HEK293 (cell line): ENCODE results near the gene USP35.

Experiments used
- CTCF ChIA-PET: fragments of 350-600 bp; formaldehyde crosslinking; extraction: SDS; loops from one replicate; lab custom pipeline; 2021; ENCODE audit warnings: antibody characterized with exemption; lab: Yijun Ruan, JAX
- POLR2A ChIA-PET: fragments of 300-600 bp; formaldehyde crosslinking; extraction: SDS; loops from one replicate; lab custom pipeline; 2020; ENCODE audit warnings: antibody characterized with exemption, inconsistent platforms; lab: Yijun Ruan, JAX
- H3K27ac ChIP-seq: fragments of 200-500 bp; sonication (Bioruptor generic); 2 replicates; pipeline ENCODE4 v1.5.1; 2014; ENCODE audit warnings: low read depth, low read length, control low read depth, inconsistent platforms; ENCODE audit errors: extremely low read depth
- H3K36me3 ChIP-seq, 2 experiments: fragments of 200-500 bp in 1 of 2; sonication (Bioruptor generic) in 1 of 2; 1 replicate in 1 of 2; 2 replicates in 1 of 2; pipeline ENCODE4 v1.5.1; 2014 to 2017; ENCODE audit warnings: inconsistent platforms in 2 of 2, low read length in 2 of 2; ENCODE audit not compliant: control insufficient read depth in 2 of 2, insufficient read depth in 1 of 2
- H3K4me1 ChIP-seq: fragments of 200-500 bp; sonication (Bioruptor generic); 2 replicates; pipeline ENCODE4 v1.5.1; 2014; ENCODE audit warnings: mild to moderate bottlenecking, low read length, inconsistent platforms; ENCODE audit not compliant: control insufficient read depth, insufficient read depth
- H3K4me3 ChIP-seq: 2 replicates; pipeline ENCODE4 v1.5.1; 2011; ENCODE audit warnings: low read depth, mild to moderate bottlenecking, control low read depth, low read length, moderate library complexity
- H3K9me3 ChIP-seq: fragments of 200-500 bp; sonication (Bioruptor generic); 2 replicates; pipeline ENCODE4 v1.5.1; 2014; ENCODE audit warnings: low read depth, low read length, inconsistent platforms; ENCODE audit not compliant: control insufficient read depth, insufficient read depth
- GLI4 ChIP-seq: fragments of 450-650 bp; formaldehyde crosslinking; IDR thresholded peaks from 2 replicates; pipeline ENCODE4 v1.5.1; 2016; ENCODE audit warnings: missing biosample characterization, missing genetic modification characterization
- GLIS2 ChIP-seq: fragments of 450-650 bp; formaldehyde crosslinking; IDR thresholded peaks from 2 replicates; pipeline ENCODE4 v1.5.1; 2016; ENCODE audit warnings: missing biosample characterization, missing genetic modification characterization
- KLF1 ChIP-seq: fragments of 450-650 bp; formaldehyde crosslinking; IDR thresholded peaks from 2 replicates; pipeline ENCODE4 v1.5.1; 2016; ENCODE audit warnings: missing biosample characterization, missing genetic modification characterization
- PRDM4 ChIP-seq: fragments of 450-650 bp; formaldehyde crosslinking; IDR thresholded peaks from 2 replicates; pipeline ENCODE4 v1.5.1; 2017; ENCODE audit warnings: missing biosample characterization, missing genetic modification characterization
- REST ChIP-seq: fragments of 450-650 bp; formaldehyde crosslinking; IDR thresholded peaks from 2 replicates; pipeline ENCODE4 v1.5.1; 2016; ENCODE audit warnings: missing biosample characterization, missing genetic modification characterization
- ZFP37 ChIP-seq: fragments of 450-650 bp; formaldehyde crosslinking; IDR thresholded peaks from 2 replicates; pipeline ENCODE4 v1.5.1; 2016; ENCODE audit warnings: missing biosample characterization, missing genetic modification characterization
- ZIC2 ChIP-seq: fragments of 450-650 bp; formaldehyde crosslinking; IDR thresholded peaks from 2 replicates; pipeline ENCODE4 v1.5.1; 2016; ENCODE audit warnings: missing biosample characterization, missing genetic modification characterization
- ZNF132 ChIP-seq: fragments of 450-650 bp; formaldehyde crosslinking; IDR thresholded peaks from 2 replicates; pipeline ENCODE4 v1.5.1; 2017; ENCODE audit warnings: missing biosample characterization, missing genetic modification characterization, borderline replicate concordance
- ZNF140 ChIP-seq: fragments of 450-650 bp; formaldehyde crosslinking; IDR thresholded peaks from 2 replicates; pipeline ENCODE4 v1.5.1; 2016; ENCODE audit warnings: missing biosample characterization, missing genetic modification characterization
- ZNF24 ChIP-seq: fragments of 450-650 bp; formaldehyde crosslinking; IDR thresholded peaks from 2 replicates; pipeline ENCODE4 v1.5.1; 2016; ENCODE audit warnings: missing biosample characterization, missing genetic modification characterization
- ZNF324 ChIP-seq: fragments of 450-650 bp; formaldehyde crosslinking; IDR thresholded peaks from 2 replicates; pipeline ENCODE4 v1.5.1; 2016; ENCODE audit warnings: missing biosample characterization, missing genetic modification characterization
- ZNF544 ChIP-seq: fragments of 450-650 bp; formaldehyde crosslinking; IDR thresholded peaks from 2 replicates; pipeline ENCODE4 v1.5.0; 2017; ENCODE audit warnings: missing biosample characterization, missing genetic modification characterization
- ZNF549 ChIP-seq: fragments of 450-650 bp; IDR thresholded peaks from 2 replicates; pipeline ENCODE4 v1.5.1; 2018; ENCODE audit warnings: missing biosample characterization, missing genetic modification characterization, mild to moderate bottlenecking, inconsistent platforms, moderate library complexity
- ZNF600 ChIP-seq: fragments of 450-650 bp; formaldehyde crosslinking; IDR thresholded peaks from 2 replicates; pipeline ENCODE4 v1.5.1; 2016; ENCODE audit warnings: missing biosample characterization, missing genetic modification characterization
- ZNF654 ChIP-seq: fragments of 450-650 bp; formaldehyde crosslinking; IDR thresholded peaks from 2 replicates; pipeline ENCODE4 v1.5.1; 2016; ENCODE audit warnings: low read depth, missing biosample characterization, missing genetic modification characterization
- ZNF658 ChIP-seq: fragments of 450-650 bp; formaldehyde crosslinking; IDR thresholded peaks from 2 replicates; pipeline ENCODE4; 2016; ENCODE audit warnings: missing biosample characterization, missing genetic modification characterization
- ZNF692 ChIP-seq: fragments of 450-650 bp; formaldehyde crosslinking; IDR thresholded peaks from 2 replicates; pipeline ENCODE4 v1.5.1; 2016; ENCODE audit warnings: missing biosample characterization, missing genetic modification characterization
- ZNF785 ChIP-seq: fragments of 450-650 bp; formaldehyde crosslinking; IDR thresholded peaks from 2 replicates; pipeline ENCODE4 v1.5.1; 2016; ENCODE audit warnings: missing biosample characterization, missing genetic modification characterization
- ZNF792 ChIP-seq: fragments of 450-650 bp; formaldehyde crosslinking; IDR thresholded peaks from 2 replicates; pipeline ENCODE4 v1.5.1; 2016; ENCODE audit warnings: missing biosample characterization, missing genetic modification characterization
- ZNF843 ChIP-seq: fragments of 450-650 bp; formaldehyde crosslinking; IDR thresholded peaks from 2 replicates; pipeline ENCODE4 v1.5.1; 2016; ENCODE audit warnings: missing biosample characterization, missing genetic modification characterization
- ZSCAN18 ChIP-seq: fragments of 450-650 bp; formaldehyde crosslinking; IDR thresholded peaks from 2 replicates; pipeline ENCODE4 v1.5.1; 2016; ENCODE audit warnings: missing biosample characterization, missing genetic modification characterization
- ZSCAN4 ChIP-seq: fragments of 450-650 bp; formaldehyde crosslinking; IDR thresholded peaks from 2 replicates; pipeline ENCODE4 v1.5.1; 2017; ENCODE audit warnings: missing biosample characterization, missing genetic modification characterization

The USP35 gene

GRCh38 chr11:78197816-78198215, 9.1 kb downstream of the USP35 start:
- no peaks in the 10 kb centered on the region for H3K4me1 ChIP-seq
- H3K27ac ChIP-seq: no peak overlapping the region
- no peaks in the 10 kb centered on the region for H3K9me3 ChIP-seq
- no peak for TF ChIP-seq ZNF549 (tag by site-specific recombination)
- TF ChIP-seq ZNF544: no peak
- TF ChIP-seq ZNF600 (tag by site-specific recombination): 0 out of 2 replicates have a peak, but pooled peaks have one; percentile 21
- POLR2A ChIA-PET: no interaction called here
- H3K36me3 ChIP-seq: peaks cover 0 to 46% of the 10 kb centered on the region in 2 experiments; a peak in 1 of 3 replicates
- CTCF ChIA-PET: no interaction called here
- H3K4me3 ChIP-seq: no peak overlapping the region

- H3K36me3 ChIP-seq: peaks cover 0 to 50% of the 10 kb centered on the region in 2 experiments; a peak in 1 of 3 replicates
- H3K4me1 ChIP-seq: no peaks in the 10 kb centered on the region
- no peak overlapping the region for H3K27ac ChIP-seq
- ChIA-PET POLR2A (no interaction called here), CTCF (no interaction called here)
- no peaks in the 10 kb centered on the region for H3K9me3 ChIP-seq
- no peak overlapping the region for H3K4me3 ChIP-seq
- TF ChIP-seq ZNF658 (tag by site-specific recombination): no peak
- TF ChIP-seq ZFP37 (tag by site-specific recombination): no peak
- TF ChIP-seq KLF1 (tag by site-specific recombination): no peak
- no peak for TF ChIP-seq ZNF140
- no peak for TF ChIP-seq ZNF692
- TF ChIP-seq ZNF324 (tag by site-specific recombination): no peak
- TF ChIP-seq ZSCAN18 (tag by site-specific recombination): no peak
- TF ChIP-seq, all 188 proteins: peak for 0
Measured at GRCh38 chr11:78199015-78199652, 10.4 kb downstream of the USP35 start.

GRCh38 chr11:78199653-78200015, 10.9 kb downstream of the USP35 start:
- H3K4me1 ChIP-seq: no peaks in the 10 kb centered on the region
- H3K4me3 ChIP-seq: no peak overlapping the region
- POLR2A ChIA-PET: no interaction called here
- no peak overlapping the region for H3K27ac ChIP-seq
- CTCF ChIA-PET: interaction anchor here (0.6 kb wide), 1 partner anchor 588 kb away, joined by 4 read pairs; no protein-coding TSS in a partner anchor
- TF ChIP-seq ZNF658 (tag by site-specific recombination) (no peak), ZNF843 (tag by site-specific recombination) (no peak), PRDM4 (tag by site-specific recombination) (no peak), ZNF132 (no peak), GLI4 (tag by site-specific recombination) (no peak), REST (tag by site-specific recombination) (no peak), ZNF654 (no peak), ZNF24 (tag by site-specific recombination) (no peak), ZIC2 (tag by site-specific recombination) (no peak), ZNF785 (tag by site-specific recombination) (no peak), GLIS2 (tag by site-specific recombination) (no peak), ZSCAN4 (tag by site-specific recombination) (no peak), ZNF792 (tag by site-specific recombination) (no peak)
- no peaks in the 10 kb centered on the region for H3K9me3 ChIP-seq
- peaks cover 0 to 50% of the 10 kb centered on the region in 2 experiments; a peak in 1 of 3 replicates for H3K36me3 ChIP-seq
